MM.1S (cell line): ENCODE data around the gene ARFGEF3.

Source experiments
- DNase-seq: peaks from one replicate; pipeline ENCODE4 v3.0.0-alpha.2; 2015
- H2AFZ ChIP-seq: fragments of 300-600 bp; sonication (generic); 2 replicates; pipeline ENCODE4 v1.6.0; 2016; ENCODE audit warnings: antibody characterized with exemption, low read length
- H3F3A ChIP-seq: fragments of 300-600 bp; sonication (generic); 2 replicates; pipeline ENCODE4 v1.6.1; 2016; ENCODE audit warnings: mild to moderate bottlenecking, antibody characterized with exemption, low read length, moderate library complexity, mixed read lengths; ENCODE audit not compliant: insufficient read depth
- H3K27ac ChIP-seq: fragments of 300-600 bp; sonication (generic); 2 replicates; pipeline ENCODE4 v1.5.1; 2016; ENCODE audit warnings: mild to moderate bottlenecking, low read length
- H3K27me3 ChIP-seq: fragments of 300-600 bp; sonication (generic); replicated peaks from 2 replicates; pipeline ENCODE4 v1.6.0; 2016; ENCODE audit warnings: low read length; ENCODE audit not compliant: insufficient read depth
- H3K36me3 ChIP-seq: fragments of 300-600 bp; sonication (generic); replicated peaks from 2 replicates; pipeline ENCODE4 v1.6.1; 2016; ENCODE audit warnings: mild to moderate bottlenecking, low read length, mixed read lengths; ENCODE audit not compliant: insufficient read depth
- H3K4me1 ChIP-seq: fragments of 300-600 bp; sonication (generic); 2 replicates; pipeline ENCODE4 v1.6.1; 2016; ENCODE audit warnings: low read length, mixed read lengths
- H3K4me2 ChIP-seq: fragments of 300-600 bp; sonication (generic); 2 replicates; pipeline ENCODE4 v1.6.0; 2016; ENCODE audit warnings: low read depth, low read length
- H3K4me3 ChIP-seq: fragments of 300-600 bp; sonication (generic); 2 replicates; pipeline ENCODE4 v1.5.1; 2016; ENCODE audit warnings: low read length, mixed read lengths
- H3K79me2 ChIP-seq: fragments of 300-600 bp; sonication (generic); 2 replicates; pipeline ENCODE4 v1.6.1; 2016; ENCODE audit warnings: mixed run types, low read length, mixed read lengths
- H3K9ac ChIP-seq: fragments of 300-600 bp; sonication (generic); 2 replicates; pipeline ENCODE4 v1.6.1; 2016; ENCODE audit warnings: low read length, mixed read lengths
- H3K9me2 ChIP-seq: fragments of 300-600 bp; sonication (generic); replicated peaks from 2 replicates; pipeline ENCODE4 v1.6.1; 2016; ENCODE audit warnings: mild to moderate bottlenecking, low read length, mixed read lengths; ENCODE audit not compliant: insufficient read depth
- H3K9me3 ChIP-seq: fragments of 300-600 bp; sonication (generic); replicated peaks from 2 replicates; pipeline ENCODE4 v1.6.1; 2016; ENCODE audit warnings: mild to moderate bottlenecking, low read length, mixed read lengths; ENCODE audit not compliant: insufficient read depth
- H4K20me1 ChIP-seq: fragments of 300-600 bp; sonication (generic); 2 replicates; pipeline ENCODE4 v1.6.1; 2016; ENCODE audit warnings: mild to moderate bottlenecking, low read length, moderate library complexity, mixed read lengths; ENCODE audit not compliant: insufficient read depth
- CTCF ChIP-seq: fragments of 300-600 bp; sonication (generic); IDR thresholded peaks from 2 replicates; pipeline ENCODE4 v1.5.1; 2016; ENCODE audit warnings: antibody characterized with exemption, low read length, mixed read lengths
- EZH2 ChIP-seq: fragments of 300-600 bp; sonication (generic); optimal IDR thresholded peaks from 2 replicates; pipeline ENCODE3; 2017; ENCODE audit warnings: low read depth, mild to moderate bottlenecking, antibody characterized with exemption, low read length, mixed read lengths
- EZH2phosphoT487 ChIP-seq: fragments of 300-600 bp; sonication (generic); IDR thresholded peaks from 2 replicates; pipeline ENCODE4 v1.6.1; 2018; ENCODE audit warnings: antibody characterized with exemption, low read length

Gene ARFGEF3

DNA sequence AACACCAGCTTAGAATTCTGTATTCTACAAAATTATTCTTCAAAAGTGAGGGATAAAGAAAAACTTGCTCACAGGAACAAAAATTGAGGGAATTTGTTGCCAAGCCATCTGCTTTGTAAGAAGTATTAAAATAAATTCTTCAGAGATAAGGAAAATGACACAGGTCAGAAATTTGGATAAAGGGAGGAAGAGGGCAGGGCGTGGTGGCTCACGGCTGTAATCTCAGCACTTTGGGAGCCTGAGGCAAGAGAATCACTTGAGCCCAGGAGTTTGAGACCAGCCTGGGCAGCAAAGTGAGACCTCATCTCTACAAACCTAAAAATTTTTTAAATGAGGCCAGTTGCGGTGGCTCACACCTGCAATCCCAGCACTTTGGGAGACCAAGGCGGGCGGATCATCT, 227.8 kb downstream of the ARFGEF3 start:
- TF ChIP-seq EZH2phosphoT487 (no peak), CTCF (no peak), EZH2 (no peak)
- Histone ChIP-seq H3K9me3 (no peaks in the 10 kb centered on the region), H3K9ac (no peak overlapping the region), H3F3A (no peaks in the 10 kb centered on the region), H4K20me1 (no peaks in the 10 kb centered on the region), H3K27ac (no peak overlapping the region), H3K27me3 (no peaks in the 10 kb centered on the region), H3K9me2 (no peaks in the 10 kb centered on the region), H3K4me2 (no peak overlapping the region), H3K4me1 (peaks cover 9% of the 10 kb centered on the region), H2AFZ (no peak overlapping the region), H3K79me2 (no peaks in the 10 kb centered on the region), H3K4me3 (no peak overlapping the region), H3K36me3 (no peaks in the 10 kb centered on the region)
- no peak for DNase-seq
